ENCODE data around the gene CD164L2.
A peak's percentile ranks its signal among the peaks of the same experiment; 100 is the strongest.

GRCh38 chr1:27372022-27372807 is 10.9 kb downstream of the CD164L2 start:
- TF ChIP-seq CTCF (IDR thresholded peaks at IDR 0.05) (peak in 3 of 6 experiments; percentile 14 to 30 (median 19)), POLR2A (IDR thresholded peaks at IDR 0.05) (no peak)

All from thyroid gland (tissue), 4 donors.